HG02870 (cell line): ENCODE results near the gene MRPL40.
A peak's percentile ranks its signal among the peaks of the same experiment; 100 is the strongest.

Experiments used
- ATAC-seq: cut with Tn5 transposase; IDR thresholded peaks from one replicate; pipeline ENCODE4 v1.9.1; 2021; ENCODE audit warnings: mild to moderate bottlenecking, moderate library complexity; ENCODE audit not compliant: unreplicated experiment

MRPL40 gene

DNA sequence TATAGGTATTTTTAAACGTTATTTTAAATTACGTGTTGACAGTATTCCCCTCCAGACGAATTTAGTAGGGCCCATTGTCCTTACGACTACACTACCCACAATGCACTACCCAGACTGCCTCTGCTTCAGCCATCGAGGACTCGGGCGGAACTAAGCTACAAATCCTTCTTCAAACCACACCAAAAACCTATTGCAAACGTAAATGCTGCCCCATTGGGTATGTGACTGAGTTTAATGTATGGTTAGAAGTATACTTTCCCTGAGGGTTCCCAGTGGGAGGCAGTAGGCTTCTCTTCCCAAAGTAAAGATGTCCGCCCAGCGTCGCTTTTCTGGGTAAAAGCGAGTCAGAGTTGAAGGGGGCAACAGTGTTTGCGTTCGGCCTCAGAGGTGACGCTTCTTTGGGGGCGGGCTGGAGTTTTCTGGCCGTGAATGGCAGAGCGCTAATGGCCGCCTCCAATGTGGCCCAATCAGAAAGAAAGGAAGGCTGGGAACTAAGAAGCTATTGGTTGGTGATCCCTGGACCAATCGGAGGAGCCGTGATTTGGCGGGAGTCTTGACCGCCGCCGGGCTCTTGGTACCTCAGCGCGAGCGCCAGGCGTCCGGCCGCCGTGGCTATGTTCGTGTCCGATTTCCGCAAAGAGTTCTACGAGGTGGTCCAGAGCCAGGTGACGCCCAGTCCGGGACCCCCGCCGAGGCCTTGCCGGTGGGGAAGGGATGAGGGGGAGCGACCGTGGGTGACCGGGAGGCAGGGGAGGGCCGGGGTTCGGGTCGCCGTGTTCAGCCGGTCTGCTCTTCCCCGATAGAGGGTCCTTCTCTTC is 47.2 kb downstream of the MRPL40 start, which contains the start of gene CDC45:
CDC45 (plus strand) TSS at position 566 of the 818 bp plus-strand sequence; CDS start at position 615, 49 bp downstream.
- ATAC-seq: peak; percentile 85

DNA sequence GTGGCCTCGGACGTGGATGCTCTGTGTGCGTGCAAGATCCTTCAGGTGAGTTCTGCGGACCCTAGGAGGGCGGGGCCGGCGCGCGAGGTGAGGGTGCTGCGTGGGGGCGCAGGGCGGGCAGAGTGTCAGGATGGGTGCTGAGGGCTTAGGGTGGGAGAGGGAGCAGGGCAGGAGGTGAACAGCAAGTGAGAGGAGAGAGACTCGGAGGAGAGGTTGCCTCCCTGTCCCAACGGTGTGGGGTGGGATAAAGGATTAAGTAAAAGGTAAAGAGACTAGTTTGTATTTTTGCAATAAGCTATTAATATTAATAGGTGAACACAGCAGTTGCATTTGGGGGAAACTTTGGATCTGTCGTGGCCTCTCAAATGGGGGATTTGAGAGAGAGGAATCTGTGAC is 47.8 kb downstream of the MRPL40 start:
- no peak for ATAC-seq

DNA sequence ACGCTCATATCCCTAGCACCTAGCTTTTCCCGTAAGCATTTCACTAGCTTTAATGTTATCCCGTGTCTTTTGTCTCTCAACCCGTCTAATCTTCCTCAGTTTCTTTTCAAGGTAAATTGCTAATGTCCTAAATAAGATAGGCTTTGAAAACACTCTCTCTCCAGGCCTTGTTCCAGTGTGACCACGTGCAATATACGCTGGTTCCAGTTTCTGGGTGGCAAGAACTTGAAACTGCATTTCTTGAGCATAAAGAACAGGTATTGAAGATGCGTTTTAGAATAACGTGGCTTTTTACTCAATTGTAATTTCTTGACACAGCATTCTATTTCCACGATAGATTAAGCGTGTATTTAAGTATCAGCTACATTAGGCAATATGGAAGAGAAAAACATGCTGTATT is 48.4 kb downstream of the MRPL40 start:
- ATAC-seq: no peak

DNA sequence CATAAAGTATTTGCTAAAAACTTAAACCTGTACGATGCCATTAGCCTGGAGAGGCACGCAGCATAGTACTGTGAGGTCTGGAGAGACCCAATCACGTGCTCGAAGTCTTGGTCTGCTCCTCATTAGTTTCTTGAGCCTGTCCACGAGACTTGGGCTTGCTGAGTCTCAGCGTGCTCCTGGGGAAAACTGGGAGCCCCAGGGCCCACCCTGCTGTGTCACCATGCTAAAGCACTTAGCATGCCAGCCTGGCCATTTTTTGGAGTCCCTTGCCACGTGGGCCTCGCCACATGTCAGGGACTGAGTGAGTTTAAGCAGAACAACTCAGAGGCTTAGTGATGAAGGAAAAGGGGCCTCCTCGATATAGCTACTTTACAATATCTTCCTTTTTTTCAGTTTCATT is 50.0 kb downstream of the MRPL40 start:
- no peak for ATAC-seq

DNA sequence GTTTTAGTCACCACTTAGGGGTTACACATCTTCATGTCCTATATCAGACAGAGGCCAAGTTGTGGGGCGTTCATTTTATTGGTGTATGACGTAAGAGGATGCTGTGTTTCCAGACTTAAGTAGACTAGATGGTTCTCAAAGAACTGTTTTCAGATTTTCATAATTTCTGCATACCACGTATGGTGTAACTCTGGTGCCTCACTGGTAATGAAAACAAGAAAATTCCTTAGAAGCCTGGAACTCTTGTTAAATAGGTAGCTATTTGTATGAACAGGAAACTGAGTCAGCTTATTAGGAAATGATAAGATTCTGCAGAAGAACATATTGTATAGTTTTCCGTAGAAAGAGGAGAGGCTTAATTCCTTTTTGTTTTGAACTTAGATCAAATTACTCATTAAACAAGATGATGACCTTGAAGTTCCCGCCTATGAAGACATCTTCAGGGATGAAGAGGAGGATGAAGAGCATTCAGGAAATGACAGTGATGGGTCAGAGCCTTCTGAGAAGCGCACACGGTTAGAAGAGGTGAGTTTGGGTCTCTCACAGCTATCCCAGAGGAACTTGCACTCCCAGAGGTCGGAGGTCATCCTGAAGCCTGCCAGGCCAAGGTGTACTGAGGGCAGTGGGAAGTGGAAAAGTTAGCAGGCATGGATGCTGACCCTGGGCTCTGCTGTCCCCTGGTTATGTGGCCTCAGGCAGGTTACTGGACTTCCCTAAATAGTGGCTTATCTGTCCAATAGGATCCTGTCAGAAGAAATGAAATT is 51.3 kb downstream of the MRPL40 start:
- no peak for ATAC-seq
